ENCODE data around the gene CCDC83.
"Not testable (repeated sequence)": the region's sequence is repeated elsewhere in the genome, so short reads cannot be mapped to it uniquely, and the experiment has no call there.

DNA sequence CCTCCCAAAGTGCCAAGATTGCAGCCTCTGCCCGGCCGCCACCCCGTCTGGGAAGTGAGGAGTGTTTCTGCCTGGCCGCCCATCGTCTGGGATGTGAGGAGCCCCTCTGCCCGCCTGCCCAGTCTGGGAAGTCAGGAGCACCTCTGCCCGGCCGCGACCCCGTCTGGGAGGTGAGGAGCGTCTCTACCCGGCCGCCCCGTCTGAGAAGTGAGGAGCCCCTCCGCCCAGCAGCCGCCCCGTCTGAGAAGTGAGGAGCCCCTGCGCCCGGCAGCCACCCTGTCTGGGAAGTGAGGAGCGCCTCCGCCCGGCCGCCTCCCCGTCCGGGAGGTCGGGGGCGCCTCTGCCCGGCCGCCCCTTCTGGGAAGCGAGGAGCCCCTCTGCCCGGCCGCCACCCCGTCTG, 2.4 kb upstream of the CCDC83 start:
- not testable (repeated sequence) for TF ChIP-seq POLR2A, CTCF, EP300 (IDR thresholded peaks at IDR 0.05)
